ENCODE measurements around the gene GIPR. TPM values are rescaled to one million over a fixed set of nuclear protein-coding genes. Genes with fewer than 3 reads are reported as not detected.
"Not testable (repeated sequence)": the region's sequence is repeated elsewhere in the genome, so short reads cannot be mapped to it uniquely, and the experiment has no call there.

Gene GIPR
- total and polyA plus RNA-seq, 9 donors, result 0.02 to 1.6 (median 0.32) TPM; not detected in 3

DNA sequence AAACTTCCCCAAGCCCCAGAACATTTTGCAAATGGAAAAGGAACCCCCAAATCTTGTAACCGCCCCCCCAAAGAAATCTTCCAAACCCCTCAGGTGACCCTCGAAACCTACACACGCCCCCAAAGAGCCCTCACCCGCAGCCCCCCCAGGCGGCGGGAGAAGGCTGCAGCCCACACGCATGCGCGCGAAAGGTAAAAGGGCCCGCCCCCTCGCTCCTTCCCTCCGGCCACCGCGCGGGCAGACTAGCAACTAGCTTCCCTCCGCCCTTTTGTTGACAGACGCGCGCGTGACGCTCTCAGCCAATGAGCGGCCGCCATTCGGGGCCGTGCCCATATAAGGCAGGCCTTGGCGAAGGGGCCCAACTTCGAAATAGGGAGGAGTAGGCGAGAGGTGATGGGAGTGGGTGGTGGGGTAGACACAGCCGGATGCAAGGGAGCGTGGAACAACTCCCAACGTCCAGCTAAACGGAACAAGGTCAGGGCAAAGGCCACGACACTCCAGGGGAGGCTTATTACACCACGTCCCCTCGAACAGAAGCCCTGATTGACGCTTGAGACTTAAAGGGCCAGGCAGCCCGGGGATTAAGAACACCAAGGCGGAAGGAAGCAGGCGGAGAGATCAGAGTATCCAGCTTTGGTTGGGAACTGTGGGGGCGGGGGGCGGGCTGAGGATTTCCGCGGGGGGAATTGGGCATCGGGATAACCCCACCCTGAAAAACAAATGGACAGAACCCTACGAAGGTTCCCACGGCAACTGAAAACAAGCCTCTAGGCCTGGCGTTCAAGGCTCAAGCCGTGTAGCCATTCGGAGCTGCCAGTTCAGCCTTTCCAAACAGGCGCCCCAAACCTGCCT is 49.3 kb downstream of the GIPR start:
- peak; percentile 61 for TF ChIP-seq POLR2A (IDR thresholded peaks at IDR 0.05)
- TF ChIP-seq EP300 (IDR thresholded peaks at IDR 0.05), result peak; percentile 82
- TF ChIP-seq, protein P1, sequence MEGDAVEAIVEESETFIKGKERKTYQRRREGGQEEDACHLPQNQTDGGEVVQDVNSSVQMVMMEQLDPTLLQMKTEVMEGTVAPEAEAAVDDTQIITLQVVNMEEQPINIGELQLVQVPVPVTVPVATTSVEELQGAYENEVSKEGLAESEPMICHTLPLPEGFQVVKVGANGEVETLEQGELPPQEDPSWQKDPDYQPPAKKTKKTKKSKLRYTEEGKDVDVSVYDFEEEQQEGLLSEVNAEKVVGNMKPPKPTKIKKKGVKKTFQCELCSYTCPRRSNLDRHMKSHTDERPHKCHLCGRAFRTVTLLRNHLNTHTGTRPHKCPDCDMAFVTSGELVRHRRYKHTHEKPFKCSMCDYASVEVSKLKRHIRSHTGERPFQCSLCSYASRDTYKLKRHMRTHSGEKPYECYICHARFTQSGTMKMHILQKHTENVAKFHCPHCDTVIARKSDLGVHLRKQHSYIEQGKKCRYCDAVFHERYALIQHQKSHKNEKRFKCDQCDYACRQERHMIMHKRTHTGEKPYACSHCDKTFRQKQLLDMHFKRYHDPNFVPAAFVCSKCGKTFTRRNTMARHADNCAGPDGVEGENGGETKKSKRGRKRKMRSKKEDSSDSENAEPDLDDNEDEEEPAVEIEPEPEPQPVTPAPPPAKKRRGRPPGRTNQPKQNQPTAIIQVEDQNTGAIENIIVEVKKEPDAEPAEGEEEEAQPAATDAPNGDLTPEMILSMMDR (IDR thresholded peaks at IDR 0.05), result peak in 2 of 3 donors; percentile 28 to 50
- Histone ChIP-seq H3K4me1 (ENCODE audit: insufficient read depth) (peaks cover 5% of the 10 kb centered on the region), H3K36me3 (no peaks in the 10 kb centered on the region), H3K4me3 (peak overlapping the region; percentile 52), H3K27ac (peak overlapping the region; percentile 66 to 74), H3K9me3 (no peaks in the 10 kb centered on the region), H3K27me3 (no peaks in the 10 kb centered on the region)
- 0 to 2% (median 1%) methylated on average over 51 of the region's 51 CpGs for WGBS, 3 donors
- DNase-seq, result peak; percentile 99
- intact Hi-C loops (cut with DNase I), result loop anchor here in 2 of 4 donors (5.0 to 10.0 kb wide), 2 partner anchors 47 to 50 kb away; partner anchors contain the start of gene SIX5 (in 2 of the 2)

GRCh38 chr19:45717983-45718650 is 50.1 kb downstream of the GIPR start:
- WGBS, 3 donors, result 44 to 52% (median 49%) methylated on average over 12 of the region's 12 CpGs
- Histone ChIP-seq H3K4me3 (peak overlapping the region; percentile 52), H3K36me3 (no peaks in the 10 kb centered on the region), H3K27me3 (no peaks in the 10 kb centered on the region), H3K27ac (peak overlapping the region; percentile 66 to 74), H3K9me3 (no peaks in the 10 kb centered on the region), H3K4me1 (ENCODE audit: insufficient read depth) (peaks cover 5% of the 10 kb centered on the region)
- TF ChIP-seq, protein P1 (IDR thresholded peaks at IDR 0.05), result no peak
- TF ChIP-seq POLR2A (IDR thresholded peaks at IDR 0.05) (no peak), EP300 (IDR thresholded peaks at IDR 0.05) (no peak)
- peak in 2 of 5 donors; percentile 49 to 62 for DNase-seq
- intact Hi-C loops (cut with DNase I), result loop anchor here in 2 of 4 donors (5.0 to 10.0 kb wide), 2 partner anchors 47 to 49 kb away; partner anchors contain the start of gene SIX5 (in 2 of the 2)

DNA sequence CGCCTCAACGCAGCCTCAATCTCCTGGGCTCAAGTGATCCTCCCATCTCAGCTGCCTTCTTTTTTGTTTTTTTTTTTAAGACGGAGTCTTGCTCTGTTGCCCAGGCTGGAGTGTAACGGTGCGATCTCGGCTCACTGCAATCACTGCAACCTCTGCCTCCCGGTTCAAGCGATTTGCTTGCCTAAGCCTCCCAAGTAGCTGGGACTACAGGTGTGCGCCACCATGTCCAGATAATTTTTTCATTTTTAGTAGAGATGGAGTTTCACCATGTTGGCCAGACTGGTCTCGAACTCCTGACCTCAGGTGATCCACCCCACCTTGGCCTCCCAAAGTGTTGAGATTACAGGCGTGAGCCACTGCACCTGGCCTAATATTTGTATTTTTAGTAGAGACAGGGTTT is 52.0 kb downstream of the GIPR start:
- not testable (repeated sequence) for DNase-seq; H3K27me3 ChIP-seq; H3K36me3 ChIP-seq; H3K27ac ChIP-seq; H3K9me3 ChIP-seq; H3K4me3 ChIP-seq; H3K4me1 ChIP-seq (ENCODE audit: insufficient read depth)
- WGBS, 3 donors, result 94 to 98% (median 97%) methylated on average over 11 of the region's 11 CpGs
- intact Hi-C loops (cut with DNase I), result loop anchor here in 1 of 4 donors (5.0 kb wide), 1 partner anchor 152 kb away; no protein-coding TSS in a partner anchor

DNA sequence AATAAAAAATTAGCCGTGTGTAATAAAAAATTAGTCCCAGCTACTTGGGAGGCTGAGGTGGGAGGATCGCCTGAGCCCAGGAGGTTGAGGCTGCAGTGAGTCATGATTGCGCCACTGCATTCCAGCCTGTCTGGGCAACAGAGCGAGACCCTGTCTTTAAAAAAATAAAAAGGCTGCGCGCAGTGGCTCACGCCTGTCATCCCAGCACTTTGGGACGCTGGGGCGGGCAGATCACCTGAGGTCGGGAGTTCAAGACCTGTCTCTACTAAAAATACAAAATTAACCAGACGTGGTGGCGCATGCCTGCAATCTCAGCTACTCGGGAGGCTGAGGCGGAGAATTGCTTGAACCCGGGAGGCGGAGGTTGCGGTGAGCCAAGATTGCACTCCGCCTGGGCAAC is 60.7 kb downstream of the GIPR start:
- H3K27me3 ChIP-seq; H3K4me1 ChIP-seq (ENCODE audit: insufficient read depth); H3K36me3 ChIP-seq; H3K9me3 ChIP-seq; H3K27ac ChIP-seq; intact Hi-C loops (cut with DNase I); DNase-seq; H3K4me3 ChIP-seq: not testable (repeated sequence)
- WGBS, 3 donors, result 92 to 95% (median 93%) methylated on average over 18 of the region's 18 CpGs

DNA sequence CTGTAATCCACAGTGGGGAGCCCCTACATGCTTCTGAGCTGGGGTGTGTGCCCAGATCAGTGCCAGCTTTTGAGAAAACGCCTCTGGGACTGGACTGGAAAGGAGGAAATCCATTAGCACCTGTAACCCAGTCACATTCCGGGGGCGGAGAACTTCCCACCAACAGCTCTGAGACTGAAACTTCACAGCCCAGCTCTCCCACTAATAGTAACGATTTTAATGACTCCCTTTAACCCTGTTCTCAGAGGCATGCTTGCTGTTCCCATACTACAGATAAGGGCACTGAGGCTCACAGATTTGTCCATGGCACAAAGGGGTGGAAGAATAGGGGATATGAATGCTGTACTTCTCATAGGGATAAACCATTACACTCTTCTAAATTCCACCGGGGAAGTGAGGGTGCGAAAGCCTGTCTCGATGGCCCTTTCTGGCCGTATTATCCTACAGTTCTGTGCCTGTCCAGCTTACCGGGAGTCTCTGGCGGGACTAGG is 61.8 kb downstream of the GIPR start:
- Histone ChIP-seq H3K4me3 (peak overlapping the region; percentile 95), H3K9me3 (no peaks in the 10 kb centered on the region), H3K4me1 (ENCODE audit: insufficient read depth) (peaks cover 5% of the 10 kb centered on the region), H3K27me3 (no peaks in the 10 kb centered on the region), H3K27ac (no peak overlapping the region), H3K36me3 (no peaks in the 10 kb centered on the region)
- intact Hi-C loops (cut with DNase I), result loop anchor here in 1 of 4 donors (2.0 kb wide), 1 partner anchor 37 kb away; no protein-coding TSS in a partner anchor
- no peak for DNase-seq
- TF ChIP-seq EP300 (IDR thresholded peaks at IDR 0.05) (no peak), POLR2A (IDR thresholded peaks at IDR 0.05) (no peak)
- TF ChIP-seq, protein P1 (IDR thresholded peaks at IDR 0.05), result no peak
- WGBS, 3 donors, result 3 to 8% (median 7%) methylated on average over 10 of the region's 10 CpGs

All from ovary (tissue), 9 donors.